HCT116 (cell line): ENCODE measurements around the gene APCDD1L. TPM values are rescaled to one million over a fixed set of nuclear protein-coding genes. Genes with fewer than 3 reads are reported as not detected.
"Not testable (repeated sequence)": the region's sequence is repeated elsewhere in the genome, so short reads cannot be mapped to it uniquely, and the experiment has no call there.

Source experiments
- ATAC-seq: fragments of 200-7000 bp; cut with Tn5 transposase; 2 replicates; pipeline ENCODE4 v1.9.1; 2020; ENCODE audit warnings: mild to moderate bottlenecking, moderate library complexity
- BruUV-seq: library from RNA; stranded (reverse); fragments of 400-500 nt; replicated peaks from 2 replicates; lab custom pipeline; 2021; lab: Mats Ljungman, UMichigan
- CTCF ChIA-PET: fragments of 300-600 bp; sonication (Branson Sonifier 250); formaldehyde crosslinking; loops from one replicate; lab custom pipeline; 2021; ENCODE audit warnings: antibody characterized with exemption; lab: Charles Lee
- POLR2A ChIA-PET: fragments of 300-600, 350-600 bp; sonication (Branson Sonifier 250); formaldehyde crosslinking; loops from one replicate; lab custom pipeline; 2021; ENCODE audit warnings: antibody characterized with exemption; lab: Charles Lee
- RAD21 ChIA-PET, 2 experiments: fragments of 300-600 bp; sonication (Branson Sonifier 250); formaldehyde crosslinking; loops; one replicate each; lab custom pipeline; 2023; ENCODE audit warnings: low total read pairs in 2 of 2; ENCODE audit not compliant: uncharacterized antibody in 2 of 2, unreplicated experiment in 2 of 2, low non-redundant PET in 1 of 2; lab: Charles Lee
- DNase-seq: peaks from one replicate; pipeline ENCODE4 v3.0.0-alpha.2; 2010; ENCODE audit warnings: low read depth, low spot score
- H2AFZ ChIP-seq: fragments of 200-600 bp; shearing (Covaris generic), sonication (generic); 2 replicates; pipeline ENCODE4 v1.6.1; 2017; ENCODE audit warnings: low read depth, mixed run types, mixed read lengths, antibody characterized with exemption, low read length; ENCODE audit not compliant: poor library complexity, severe bottlenecking
- H3K27ac ChIP-seq: 2 replicates; pipeline ENCODE4 v1.5.1; 2012; ENCODE audit warnings: low read depth, low read length
- H3K27me3 ChIP-seq: fragments of 200-600 bp; sonication (generic); 2 replicates; pipeline ENCODE4 v1.6.1; 2016; ENCODE audit warnings: mixed run types, low read length, mixed read lengths; ENCODE audit not compliant: insufficient read depth
- H3K36me3 ChIP-seq, 2 experiments: fragments of 200-500 bp in 1 of 2; fragments of 200-600 bp in 1 of 2; sonication (Bioruptor generic) in 1 of 2; sonication (generic) in 1 of 2; 2 replicates each; pipeline versions ENCODE4 v1.5.1 to v1.6.1; 2014 to 2016; ENCODE audit warnings: low read length in 2 of 2, inconsistent platforms in 1 of 2, mixed read lengths in 1 of 2, mixed run types in 1 of 2; ENCODE audit not compliant: insufficient read depth in 2 of 2, control insufficient read depth in 1 of 2
- H3K4me1 ChIP-seq, 2 experiments: fragments of 200-600 bp in 1 of 2; sonication (generic) in 1 of 2; 2 replicates each; pipeline versions ENCODE4 v1.5.1 to v1.6.1; 2012 to 2017; ENCODE audit warnings: low read length in 2 of 2, inconsistent platforms in 1 of 2, mild to moderate bottlenecking in 1 of 2, mixed read lengths in 1 of 2, mixed run types in 1 of 2, moderate library complexity in 1 of 2; ENCODE audit not compliant: insufficient read depth in 2 of 2, control insufficient read depth in 1 of 2
- H3K4me2 ChIP-seq: fragments of 200-600 bp; sonication (generic); 2 replicates; pipeline ENCODE4 v1.6.1; 2017; ENCODE audit warnings: mixed run types, low read length, mixed read lengths
- H3K4me3 ChIP-seq, 2 experiments: fragments of 200-600 bp in 1 of 2; sonication (generic) in 1 of 2; replicated peaks in 1 of 2; 2 replicates each; pipeline ENCODE4 v1.5.1; 2011 to 2016; ENCODE audit warnings: low read length in 2 of 2, control low read depth in 1 of 2, low read depth in 1 of 2, mild to moderate bottlenecking in 1 of 2, mixed read lengths in 1 of 2, mixed run types in 1 of 2
- H3K79me2 ChIP-seq: fragments of 200-600 bp; sonication (generic); 2 replicates; pipeline ENCODE4 v1.6.1; 2017; ENCODE audit warnings: mild to moderate bottlenecking, mixed run types, low read length, moderate library complexity, mixed read lengths; ENCODE audit not compliant: insufficient read depth
- H3K9ac ChIP-seq: fragments of 200-600 bp; sonication (generic); 2 replicates; pipeline ENCODE4 v1.6.1; 2016; ENCODE audit warnings: low read length, mixed read lengths
- H3K9me2 ChIP-seq: fragments of 200-600 bp; sonication (generic), shearing (Covaris generic); 2 replicates; pipeline ENCODE4 v1.6.1; 2017; ENCODE audit warnings: mixed run types, mild to moderate bottlenecking, moderate library complexity; ENCODE audit not compliant: insufficient read depth
- H3K9me3 ChIP-seq, 2 experiments: fragments of 200-500 bp in 1 of 2; fragments of 200-600 bp in 1 of 2; sonication (Bioruptor generic) in 1 of 2; sonication (generic) in 1 of 2; 2 replicates each; pipeline ENCODE4 v1.6.1; 2014 to 2017; ENCODE audit warnings: low read length in 2 of 2, mixed read lengths in 2 of 2, inconsistent platforms in 1 of 2, low read depth in 1 of 2, mild to moderate bottlenecking in 1 of 2, mixed run types in 1 of 2, moderate library complexity in 1 of 2; ENCODE audit not compliant: control insufficient read depth in 1 of 2, insufficient read depth in 1 of 2
- H4K20me1 ChIP-seq: fragments of 200-600 bp; sonication (generic), shearing (Covaris generic); 2 replicates; pipeline ENCODE4 v1.6.1; 2017; ENCODE audit warnings: mixed run types, mild to moderate bottlenecking, moderate library complexity; ENCODE audit not compliant: insufficient read depth
- ATF3 ChIP-seq: IDR thresholded peaks from 2 replicates; pipeline ENCODE4 v1.6.1; 2012
- CTCF ChIP-seq, 3 experiments: fragments of 200-600 bp in 1 of 3; sonication (generic) in 1 of 3; IDR thresholded peaks in 2 of 3; conservative IDR thresholded peaks in 1 of 3; 2 replicates each; pipeline ENCODE4 v1.5.1; 2012 to 2017; ENCODE audit warnings: low read depth in 2 of 3, low read length in 2 of 3, antibody characterized with exemption in 1 of 3, borderline replicate concordance in 1 of 3, control low read depth in 1 of 3, mild to moderate bottlenecking in 1 of 3, mixed read lengths in 1 of 3, mixed run types in 1 of 3, moderate library complexity in 1 of 3; ENCODE audit not compliant: insufficient read depth in 1 of 3
- EGR1 ChIP-seq: IDR thresholded peaks from 2 replicates; pipeline ENCODE4 v1.6.1; 2012; ENCODE audit warnings: low read depth
- FOSL1 ChIP-seq: IDR thresholded peaks from 2 replicates; pipeline ENCODE4 v1.6.1; 2012; ENCODE audit warnings: low read depth
- POLR2AphosphoS5 ChIP-seq: IDR thresholded peaks from 2 replicates; pipeline ENCODE4 v1.6.1; 2011; ENCODE audit warnings: mild to moderate bottlenecking, low read depth, low read length, moderate library complexity
- RAD21 ChIP-seq: IDR thresholded peaks from 2 replicates; pipeline ENCODE4 v1.6.1; 2012; ENCODE audit warnings: low read depth, mild to moderate bottlenecking
- REST ChIP-seq: IDR thresholded peaks from 2 replicates; pipeline ENCODE4 v1.6.1; 2012; ENCODE audit warnings: low read depth
- SIN3A ChIP-seq: IDR thresholded peaks from 2 replicates; pipeline ENCODE4 v1.6.1; 2012; ENCODE audit warnings: low read depth
- SP1 ChIP-seq: IDR thresholded peaks from 2 replicates; pipeline ENCODE4 v1.6.1; 2012; ENCODE audit warnings: low read depth
- TCF7L2 ChIP-seq: IDR thresholded peaks from 2 replicates; pipeline ENCODE4 v1.7.0; 2011; ENCODE audit warnings: borderline replicate concordance, inconsistent platforms; ENCODE audit not compliant: insufficient read depth, insufficient read length; ENCODE audit errors: extremely low read depth
- ZBTB33 ChIP-seq: IDR thresholded peaks from 2 replicates; pipeline ENCODE4 v1.6.1; 2011; ENCODE audit warnings: mild to moderate bottlenecking, low read length, moderate library complexity; ENCODE audit not compliant: insufficient replicate concordance; ENCODE audit errors: extremely low read depth
- ZFX ChIP-seq: fragments of 450-650 bp; IDR thresholded peaks from 2 replicates; pipeline ENCODE4 v1.6.1; 2017
- ZNF274 ChIP-seq: fragments of 200-500 bp; sonication (Bioruptor generic); IDR thresholded peaks from 2 replicates; pipeline ENCODE4 v1.6.1; 2014; ENCODE audit warnings: mild to moderate bottlenecking, low read depth, low read length, inconsistent platforms
- intact Hi-C: fragments of 100-400 bp; cut with micrococcal nuclease; formaldehyde crosslinking; loops from 2 replicates; pipeline ENCODE4 v1.10.0; 2022
- total RNA-seq: library from RNA; stranded (reverse); gene quantifications from one replicate; pipeline ENCODE4 v1.2.1, GENCODE V29; 2021; ENCODE audit not compliant: unreplicated experiment

APCDD1L gene
- total RNA-seq, 1 experiment from 2014 or later = not detected

GRCh38 chr20:58508762-58509395 lies 6.3 kb downstream of the APCDD1L start:
- CTCF ChIA-PET = no interaction called here
- no peak overlapping the region for H3K4me2 ChIP-seq
- H3K9ac ChIP-seq = no peak overlapping the region
- peaks cover 0 to 7% of the 10 kb centered on the region in 2 experiments; a peak in 1 of 4 replicates for H3K9me3 ChIP-seq
- H3K4me3 ChIP-seq = no peak overlapping the region
- TF ChIP-seq EGR1 (no peak), ZNF274 (no peak), FOSL1 (no peak), ATF3 (no peak), CTCF (IDR thresholded peaks at IDR 0.05 in 2 of 3, conservative IDR thresholded peaks at IDR 0.05 in 1 of 3; ENCODE audit: borderline replicate concordance in 1 of 3, insufficient read depth in 1 of 3, low read depth in 2 of 3, low read length in 2 of 3) (no peak), POLR2AphosphoS5 (no peak), RAD21 (no peak), SP1 (no peak), ZBTB33 (no peak), TCF7L2 (no peak), REST (no peak), ZFX (no peak), SIN3A (no peak)
- no peak overlapping the region for H2AFZ ChIP-seq
- no peaks in the 10 kb centered on the region for H3K9me2 ChIP-seq
- no TSS peak for BruUV-seq
- H3K36me3 ChIP-seq = no peaks in the 10 kb centered on the region
- H3K27ac ChIP-seq = no peak overlapping the region
- no peaks in the 10 kb centered on the region for H3K27me3 ChIP-seq
- no peak for ATAC-seq
- RAD21 ChIA-PET = no interaction called here
- no peaks in the 10 kb centered on the region for H4K20me1 ChIP-seq
- intact Hi-C loops = no loop called here
- H3K4me1 ChIP-seq = no peaks in the 10 kb centered on the region
- no peak for DNase-seq
- no peaks in the 10 kb centered on the region for H3K79me2 ChIP-seq
- POLR2A ChIA-PET = no interaction called here

- H3K9me2 ChIP-seq, H3K4me2 ChIP-seq, RAD21 ChIA-PET, H3K9me3 ChIP-seq, BruUV-seq, H3K4me1 ChIP-seq, H4K20me1 ChIP-seq, H3K27ac ChIP-seq, H3K79me2 ChIP-seq, CTCF ChIA-PET, POLR2A ChIA-PET, H3K27me3 ChIP-seq, H3K9ac ChIP-seq, intact Hi-C loops, H2AFZ ChIP-seq, H3K4me3 ChIP-seq, ATAC-seq, H3K36me3 ChIP-seq, DNase-seq: not testable (repeated sequence)
Measured at GRCh38 chr20:58506999-58507398, 8.2 kb downstream of the APCDD1L start.
